GM21717 (cell line): ENCODE measurements around the gene SSBP2.
"Not testable (repeated sequence)": the region's sequence is repeated elsewhere in the genome, so short reads cannot be mapped to it uniquely, and the experiment has no call there.

Experiments used
- ATAC-seq: cut with Tn5 transposase; IDR thresholded peaks from one replicate; pipeline ENCODE4 v1.9.1; 2021; ENCODE audit warnings: mild to moderate bottlenecking, moderate library complexity; ENCODE audit not compliant: unreplicated experiment

SSBP2 gene

DNA sequence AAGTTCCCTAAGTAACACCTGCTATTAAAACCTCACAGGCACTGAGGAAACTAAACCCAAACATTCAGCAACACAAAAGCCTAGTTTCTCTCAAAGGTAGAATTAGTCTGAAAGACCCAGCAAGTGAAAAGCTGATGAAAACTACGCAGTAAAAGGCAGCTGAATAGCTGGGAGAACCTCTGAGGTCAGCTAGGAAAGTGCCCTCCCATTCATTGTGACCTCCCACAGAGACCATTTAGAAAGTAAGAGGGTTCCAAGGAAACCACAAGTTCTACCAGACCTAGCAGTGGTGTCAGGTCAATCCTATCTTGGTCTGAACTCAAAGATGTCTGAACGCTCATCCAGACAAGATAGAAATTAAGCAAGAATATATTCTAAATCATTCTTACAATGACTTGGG, 144.7 kb downstream of the SSBP2 start:
- ATAC-seq: no peak

DNA sequence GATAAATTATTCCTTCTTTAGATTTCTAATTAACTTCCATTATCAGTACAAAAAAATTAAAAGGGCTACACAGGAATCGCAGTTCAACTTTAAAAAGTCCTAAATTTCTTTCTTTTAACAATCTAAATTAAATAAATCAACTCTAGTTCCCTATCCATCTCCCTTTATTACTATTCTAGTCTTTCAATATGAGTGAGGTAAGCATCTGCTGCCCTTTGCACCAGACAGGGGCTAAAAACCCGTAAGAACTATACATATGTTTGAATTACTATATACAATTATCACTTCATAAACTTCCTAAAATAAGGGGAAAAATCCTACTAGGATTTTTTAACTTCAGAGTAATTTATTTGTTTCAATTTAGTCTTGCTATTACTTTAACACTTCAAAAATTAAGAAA, 145.6 kb downstream of the SSBP2 start:
- ATAC-seq: no peak

DNA sequence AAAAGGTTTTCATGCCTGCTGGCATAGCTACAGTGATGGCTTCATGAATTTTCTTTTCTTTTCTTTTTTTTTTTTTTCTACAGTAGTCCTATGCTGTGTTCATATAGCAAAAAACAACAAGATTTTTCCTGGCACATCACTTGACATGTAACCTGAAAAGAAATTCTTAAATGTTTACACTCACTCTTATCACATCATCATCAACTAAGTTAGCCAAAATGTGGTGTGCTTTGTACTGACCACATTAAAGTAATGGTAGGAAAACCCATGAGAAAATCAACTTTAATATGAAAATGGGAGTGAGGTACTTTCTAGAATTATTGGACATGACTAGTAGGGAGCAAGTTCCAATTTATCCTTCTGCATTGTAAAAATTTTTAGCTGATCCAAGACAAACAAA, 146.7 kb downstream of the SSBP2 start:
- no peak for ATAC-seq

DNA sequence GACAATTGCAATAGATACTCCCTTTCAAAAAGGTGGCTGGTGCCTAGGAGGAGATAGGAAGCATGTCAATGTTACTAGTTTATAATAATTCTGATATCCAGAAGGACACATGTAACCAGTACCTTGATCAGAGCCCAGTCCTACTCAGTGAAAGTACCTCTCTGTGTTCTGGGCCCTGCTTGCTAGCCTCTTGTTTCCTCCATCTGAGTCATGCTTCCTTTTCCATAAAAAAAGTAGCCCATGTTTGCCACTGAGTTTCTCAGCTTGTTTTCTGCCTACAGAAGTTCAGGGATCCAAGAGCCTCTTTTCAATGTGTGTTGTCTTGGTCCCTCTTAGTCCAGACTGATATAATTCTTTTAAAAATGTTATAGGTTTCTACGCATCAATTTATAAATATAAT, 149.0 kb downstream of the SSBP2 start:
- ATAC-seq: no peak

DNA sequence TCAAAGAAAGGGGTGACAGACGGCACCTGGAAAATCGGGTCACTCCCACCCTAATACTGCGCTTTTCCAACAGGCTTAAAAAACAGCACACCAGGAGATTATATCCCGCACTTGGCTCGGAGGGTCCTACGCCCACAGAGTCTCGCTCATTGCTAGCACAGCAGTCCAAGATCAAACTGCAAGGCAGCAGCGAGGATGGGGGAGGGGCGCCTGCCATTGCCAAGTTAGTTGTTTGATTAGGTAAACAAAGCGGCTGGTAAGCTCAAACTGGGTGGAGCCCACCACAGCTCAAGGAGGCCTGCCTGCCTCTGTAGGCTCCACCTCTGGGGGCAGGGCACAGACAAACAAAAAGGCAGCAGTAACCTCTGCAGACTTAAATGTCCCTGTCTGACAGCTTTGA, 158.8 kb downstream of the SSBP2 start:
- not testable (repeated sequence) for ATAC-seq

DNA sequence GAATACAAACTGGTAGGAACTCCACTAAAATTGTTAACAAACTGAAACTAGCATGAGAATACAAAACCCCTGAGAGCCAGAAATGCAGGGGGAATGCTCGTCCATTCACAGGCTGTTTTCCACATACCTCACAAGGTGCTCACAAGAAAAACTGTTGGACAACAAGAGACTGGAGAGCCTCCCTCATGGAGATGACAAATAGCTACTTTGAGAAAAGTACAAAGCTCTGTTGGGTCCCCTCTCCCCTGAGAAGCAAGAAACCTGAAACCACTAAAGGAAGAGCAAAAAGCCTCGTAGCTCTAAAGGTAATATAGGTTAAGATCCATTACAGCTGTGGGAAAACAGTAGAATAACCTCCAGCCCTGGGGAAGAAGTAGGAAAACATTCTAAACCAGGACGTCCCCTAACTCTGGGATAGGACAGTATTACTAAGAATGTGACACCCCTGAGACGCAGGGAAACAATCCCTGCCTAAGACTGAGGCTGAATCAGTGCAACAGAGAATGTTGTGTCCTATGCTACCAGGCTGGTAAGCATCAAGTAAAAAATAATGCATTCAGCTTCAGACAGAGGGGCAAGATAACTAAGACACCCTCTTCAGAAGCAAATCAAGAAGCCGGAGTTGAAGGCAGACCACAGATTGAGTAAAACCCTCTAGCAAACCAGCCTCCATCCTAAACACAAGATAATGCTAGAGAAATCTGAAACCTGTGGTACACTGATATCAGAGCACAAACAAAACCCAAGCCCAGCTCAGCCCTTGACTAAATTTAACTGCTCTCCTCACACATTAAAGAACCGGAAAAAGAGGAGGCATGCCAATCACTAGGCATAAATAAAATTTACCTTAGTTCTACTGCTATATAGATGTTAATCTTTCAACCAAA, 160.2 kb downstream of the SSBP2 start:
- no peak for ATAC-seq

DNA sequence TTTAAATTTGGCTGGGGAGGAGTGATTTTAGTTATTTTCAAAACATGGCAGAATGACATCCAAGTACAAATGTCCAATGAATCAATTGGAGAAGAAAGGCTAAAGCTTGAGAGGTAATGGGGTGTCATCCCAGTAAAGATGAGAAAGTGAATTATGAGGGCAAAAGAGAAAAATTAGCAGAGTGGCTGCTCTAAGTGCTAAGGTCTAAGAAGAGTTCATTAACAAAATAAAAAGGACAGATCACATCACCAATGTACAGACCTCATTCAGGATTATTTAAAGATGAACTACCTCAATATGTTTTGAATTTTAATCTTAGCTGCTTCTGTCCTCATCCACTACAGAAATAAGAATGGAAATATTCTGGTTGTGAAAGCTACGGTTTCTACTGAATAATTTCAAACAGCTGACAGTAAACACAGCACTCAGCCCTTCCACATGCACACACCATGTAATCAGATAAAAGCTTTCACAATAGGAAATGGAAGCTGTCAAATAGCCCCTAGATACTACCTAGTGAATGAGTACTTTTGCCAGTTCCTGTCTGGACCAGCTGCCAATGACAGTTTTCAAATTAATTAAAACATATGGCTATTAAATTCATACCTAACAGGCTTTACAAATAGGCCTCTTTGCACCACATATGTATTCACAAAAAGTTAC, 171.5 kb downstream of the SSBP2 start:
- no peak for ATAC-seq

DNA sequence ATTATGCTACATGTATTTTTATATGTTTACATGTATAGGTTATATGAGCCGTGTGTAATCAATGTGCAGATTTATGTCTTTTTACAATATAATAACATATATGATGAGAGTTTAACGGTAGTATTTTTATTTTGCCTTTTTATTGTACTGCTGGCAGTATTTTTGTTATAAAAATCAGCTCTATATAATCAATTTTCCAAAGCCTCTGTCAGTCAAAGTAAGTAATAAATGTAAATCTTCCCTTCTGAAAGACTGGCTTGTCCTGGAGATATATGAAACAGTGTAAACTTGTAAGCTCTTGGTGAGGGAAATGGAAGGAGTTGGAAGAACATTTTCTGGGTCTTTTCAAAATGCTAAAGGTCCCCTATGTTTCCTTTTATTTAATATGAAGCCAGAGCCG, 173.8 kb downstream of the SSBP2 start:
- ATAC-seq: no peak

DNA sequence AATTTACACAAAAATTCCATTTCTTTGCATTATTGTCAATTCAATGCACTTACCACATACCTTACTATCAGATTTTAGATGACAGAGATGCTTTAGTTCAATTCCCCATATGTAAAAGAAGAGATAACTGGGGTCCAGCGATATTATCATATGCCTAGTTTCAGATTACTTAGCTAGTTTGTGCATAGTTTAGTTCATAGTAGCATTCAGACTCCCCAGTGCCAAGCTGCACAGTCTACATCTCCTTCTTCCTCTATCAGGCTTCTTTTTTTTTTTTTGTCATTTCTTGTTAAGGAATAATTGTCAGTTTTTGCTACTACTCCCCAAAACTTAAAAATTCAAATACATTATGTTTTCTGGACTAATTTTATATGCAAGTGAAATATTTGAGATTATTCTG, 175.0 kb downstream of the SSBP2 start:
- no peak for ATAC-seq

DNA sequence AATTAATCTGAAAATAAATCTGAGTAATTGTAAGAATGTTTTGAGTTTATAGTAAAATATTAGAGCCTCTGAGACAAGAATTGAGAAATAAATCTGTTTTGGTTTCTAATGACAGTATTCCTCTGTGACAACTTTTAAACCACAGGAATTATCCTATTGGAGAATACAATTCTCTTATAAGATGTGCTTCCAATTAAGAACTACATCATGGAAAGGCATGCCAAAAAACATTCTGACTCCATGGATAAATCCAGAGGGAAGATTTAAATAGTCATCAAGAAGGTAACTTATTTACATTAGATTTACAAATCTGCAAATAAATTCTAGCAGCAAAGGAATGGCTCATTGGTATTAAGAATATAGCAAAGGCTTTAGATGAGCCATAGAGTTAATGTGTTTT, 178.7 kb downstream of the SSBP2 start:
- no peak for ATAC-seq

DNA sequence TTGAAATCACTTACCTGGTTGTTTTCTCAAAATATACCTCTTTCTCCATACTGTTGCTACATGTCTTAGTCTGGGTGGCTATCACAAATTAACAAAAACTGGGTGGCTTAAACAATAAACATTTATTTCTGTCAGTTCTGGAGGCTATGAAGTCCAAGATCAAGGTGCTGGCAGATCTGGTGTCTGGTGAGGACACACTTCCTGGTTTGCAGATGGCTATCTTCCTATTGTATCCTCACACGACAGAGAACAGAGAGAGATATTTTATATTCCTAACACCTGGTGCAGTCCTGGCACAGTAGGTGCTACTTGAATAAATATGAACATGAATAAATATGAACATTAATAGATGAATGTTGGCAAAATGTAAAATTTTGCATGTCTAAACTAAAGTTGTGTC, 192.7 kb downstream of the SSBP2 start:
- ATAC-seq: no peak

DNA sequence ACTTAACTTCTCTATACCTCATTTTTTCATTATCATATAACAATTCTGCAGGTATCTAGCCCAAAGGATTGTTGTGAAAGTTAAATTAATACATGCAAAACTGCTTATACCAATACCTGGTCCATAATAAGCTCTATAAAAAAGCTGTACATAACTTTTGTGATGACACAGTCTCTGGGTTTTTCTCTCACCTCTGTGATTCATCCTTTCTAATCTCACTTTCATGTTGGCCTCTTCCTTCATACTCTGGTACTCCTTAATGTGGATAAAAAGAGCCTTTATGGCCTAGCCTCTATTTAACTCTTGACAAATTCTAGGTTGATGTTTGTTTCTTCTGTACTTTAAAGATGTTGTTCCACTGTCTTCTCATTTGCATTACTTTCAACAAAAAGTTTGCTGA, 194.1 kb downstream of the SSBP2 start:
- ATAC-seq: no peak

DNA sequence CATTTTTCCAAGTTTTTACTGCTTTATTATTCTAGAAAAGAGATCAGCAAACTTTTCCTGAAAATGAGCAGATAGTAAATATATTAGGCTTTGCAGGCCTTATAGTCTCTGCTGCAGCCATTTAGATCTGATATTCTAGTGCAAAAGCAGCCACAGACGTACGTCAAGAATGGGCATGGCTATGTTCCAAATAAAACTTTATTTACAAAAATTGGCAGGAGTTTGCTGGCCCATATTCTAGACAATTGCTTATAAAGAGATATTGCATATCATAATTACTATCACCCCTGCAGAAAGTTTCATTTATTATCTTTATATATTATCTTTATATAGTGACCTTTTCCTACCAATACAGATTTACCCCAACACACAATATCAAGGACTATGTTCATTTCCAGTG, 195.0 kb downstream of the SSBP2 start:
- ATAC-seq: no peak

DNA sequence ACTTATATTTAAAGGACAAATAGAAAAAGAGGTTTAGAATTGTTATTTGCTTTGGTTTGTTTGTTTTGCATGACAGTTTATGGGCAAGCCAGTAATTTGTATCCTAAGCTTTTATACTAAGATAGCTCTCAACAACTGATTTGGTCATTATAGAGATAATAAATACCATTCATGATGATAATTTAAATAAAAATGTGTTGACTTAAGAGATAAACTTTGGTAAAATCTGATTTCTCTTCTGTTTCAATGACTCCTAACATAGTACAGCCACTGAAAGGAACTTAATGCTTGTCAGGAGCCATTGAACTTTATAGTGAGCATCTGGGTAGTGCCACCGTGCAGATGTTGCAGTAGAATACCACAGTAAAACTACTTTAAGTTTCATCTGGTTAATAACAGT, 196.2 kb downstream of the SSBP2 start:
- ATAC-seq: no peak

DNA sequence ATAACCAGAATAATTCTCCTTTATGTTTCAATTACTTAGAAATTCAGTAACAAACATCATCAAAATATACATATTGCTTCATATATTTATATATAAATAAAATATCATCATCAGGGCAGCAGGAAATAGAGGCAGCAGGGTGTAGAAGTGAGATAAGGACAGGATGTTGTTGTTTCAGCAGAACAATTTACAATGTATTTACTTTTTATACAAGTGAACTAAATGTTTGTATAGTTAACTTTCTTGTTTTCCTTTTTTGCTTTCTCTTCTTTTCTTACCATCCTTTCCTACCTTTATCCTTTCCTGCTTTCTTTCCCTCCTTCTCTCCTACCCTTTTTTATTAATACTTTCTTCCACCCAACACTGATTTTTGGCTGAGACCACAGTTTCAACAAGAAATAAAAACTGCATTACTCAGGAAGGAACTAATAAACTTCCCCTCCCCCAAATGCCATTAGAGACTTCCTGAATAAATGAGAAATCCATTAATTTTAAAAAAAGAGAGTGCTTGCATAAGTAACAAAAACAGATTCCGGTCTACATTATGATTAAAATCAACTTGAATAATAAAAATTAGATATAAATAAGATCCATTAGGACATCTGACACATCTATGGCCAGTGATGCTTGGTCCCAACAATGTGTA, 197.2 kb downstream of the SSBP2 start:
- no peak for ATAC-seq

DNA sequence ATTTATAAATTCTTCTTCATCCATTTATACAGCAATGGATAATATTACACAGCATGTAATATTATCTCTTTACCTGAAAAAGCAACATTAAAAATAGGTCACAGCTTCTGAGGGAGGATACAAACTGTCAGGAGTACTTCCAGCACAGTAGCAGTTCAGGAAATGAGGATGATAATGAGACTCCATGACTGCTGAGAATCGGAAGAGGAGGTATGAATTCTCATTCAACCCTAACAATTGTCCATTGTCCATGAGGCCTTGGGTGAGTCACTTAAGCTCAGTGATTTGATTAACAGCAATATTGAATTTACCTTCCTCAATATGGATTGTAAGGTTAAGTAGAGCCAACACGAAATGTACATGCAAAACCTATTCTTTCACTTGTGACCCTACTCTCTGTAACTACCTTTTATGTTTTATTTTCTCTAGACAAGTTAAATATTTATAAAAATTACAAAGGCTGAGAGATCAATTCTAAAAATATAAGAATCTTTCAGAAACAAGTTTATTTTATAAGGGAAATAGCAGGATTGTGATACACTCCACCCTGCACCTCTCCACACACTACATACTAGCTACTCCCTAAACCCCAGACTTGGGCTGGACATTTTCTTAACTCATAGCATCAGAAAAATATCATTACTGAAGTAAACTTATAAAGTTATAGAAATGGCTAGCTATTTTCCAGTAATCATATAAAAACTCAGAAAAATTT, 197.9 kb downstream of the SSBP2 start:
- no peak for ATAC-seq

DNA sequence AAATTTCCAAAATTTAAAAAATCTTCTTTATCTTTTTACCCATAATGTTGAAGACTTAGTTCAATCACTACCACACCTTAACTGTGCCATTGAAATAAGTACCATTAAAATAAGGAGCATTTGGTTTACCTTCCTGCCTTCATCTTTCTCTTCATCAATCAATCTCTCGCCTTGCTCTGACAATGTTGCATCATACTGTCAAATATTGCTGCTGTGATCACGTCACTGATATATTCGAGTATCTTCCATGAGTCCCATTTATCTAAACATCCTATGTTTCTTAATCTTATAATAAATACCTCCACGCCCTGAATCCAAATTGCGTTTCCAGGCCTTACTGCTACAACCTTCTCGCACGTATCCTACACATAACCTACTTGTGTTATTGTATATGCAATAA, 201.8 kb downstream of the SSBP2 start:
- no peak for ATAC-seq

DNA sequence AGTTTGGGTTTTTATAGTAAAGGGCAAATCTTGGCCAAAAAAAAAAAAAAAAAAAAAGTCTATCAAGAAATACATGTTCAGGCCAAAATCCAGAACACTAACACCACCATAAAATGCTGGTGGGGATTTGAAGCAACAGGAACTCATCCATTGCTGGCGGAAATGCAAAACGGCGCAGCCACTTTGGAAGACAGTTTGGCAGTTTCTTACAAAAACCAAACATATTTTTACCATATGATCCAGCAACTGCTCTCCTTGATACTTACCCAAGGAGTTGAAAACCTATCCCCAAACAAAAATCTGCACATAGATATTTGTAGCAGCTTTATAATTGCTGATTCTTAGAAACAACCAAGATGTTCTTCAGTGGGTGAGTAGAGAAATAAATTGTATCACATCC, 203.9 kb downstream of the SSBP2 start:
- no peak for ATAC-seq

DNA sequence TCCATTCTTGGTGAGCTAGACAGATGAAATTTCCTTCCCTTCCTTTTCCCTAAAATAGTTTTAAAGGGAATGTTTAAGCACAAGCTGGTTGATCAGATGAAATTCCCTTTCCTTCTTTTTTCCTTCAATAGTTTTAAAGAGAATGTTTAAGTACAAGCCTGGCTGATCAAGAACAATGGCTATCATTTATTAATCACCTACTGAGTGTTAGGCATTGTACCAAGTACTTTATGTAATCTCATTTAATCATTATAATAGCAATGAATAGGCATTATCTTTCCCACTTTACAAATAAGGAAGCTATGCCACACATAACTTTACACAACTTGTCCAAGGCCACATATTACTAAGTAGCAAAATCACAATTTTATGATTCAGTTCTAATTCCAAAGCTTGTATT, 205.0 kb downstream of the SSBP2 start:
- ATAC-seq: no peak

DNA sequence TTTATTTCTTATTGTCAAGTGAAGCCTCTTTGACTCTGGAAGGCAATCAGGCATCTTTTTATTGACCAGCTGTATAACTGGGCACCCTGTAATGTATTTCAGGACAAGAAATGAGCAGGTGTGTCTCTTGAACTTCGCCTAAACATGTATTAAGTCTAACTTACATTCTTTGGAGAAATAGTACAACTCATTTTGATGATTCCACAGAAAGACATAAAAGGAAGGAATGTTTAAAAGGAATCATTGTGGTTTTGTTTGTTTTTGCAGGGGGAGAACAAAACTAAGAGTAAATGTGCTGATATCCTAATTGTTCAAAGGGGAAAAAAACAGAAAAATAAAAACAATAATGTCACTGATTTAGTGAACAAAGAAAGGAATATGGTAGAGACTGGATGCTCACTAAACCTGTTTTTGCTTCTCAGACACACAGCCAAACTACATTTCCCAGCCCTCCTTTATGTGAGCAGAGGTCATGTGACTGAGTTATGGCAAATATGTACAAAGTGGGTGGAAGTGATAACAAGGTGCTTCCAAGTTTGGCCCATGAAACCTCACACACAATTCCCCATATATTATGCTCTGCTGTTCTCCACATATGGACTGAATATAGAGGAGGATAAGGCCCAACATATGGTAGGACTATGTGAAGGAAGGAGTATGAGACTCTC, 206.4 kb downstream of the SSBP2 start:
- ATAC-seq: no peak

DNA sequence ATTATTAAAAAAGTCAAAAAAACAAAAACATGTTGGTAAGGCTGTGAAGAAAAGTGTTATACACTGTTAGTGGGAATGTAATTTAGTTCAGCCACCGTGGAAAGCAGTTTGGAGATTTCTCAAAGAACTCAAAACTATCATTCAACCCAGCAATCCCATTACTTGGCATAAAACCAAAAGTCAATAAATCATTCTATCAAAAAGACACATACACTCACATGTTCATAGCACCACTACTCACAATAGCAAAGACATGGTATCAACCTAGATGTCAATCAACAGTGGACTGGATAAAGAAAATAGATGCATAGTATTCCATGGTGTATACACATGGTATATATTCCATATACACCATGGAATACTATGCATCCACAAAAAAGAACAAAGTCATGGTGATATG, 208.7 kb downstream of the SSBP2 start:
- no peak for ATAC-seq
